Immature natural killer cell (primary cell): Measurements from ENCODE around the gene DLX5. TPM values are rescaled to one million over a fixed set of nuclear protein-coding genes. Genes with fewer than 3 reads are reported as not detected.

ENCODE experiments used
- DNase-seq, 3 donors: peaks; one replicate each; pipeline ENCODE4 v3.0.0; 2022; ENCODE audit warnings: mixed read lengths in 1 of 3
- H3K27ac Mint-ChIP-seq, 6 donors: one replicate each; pipeline ENCODE4 v1.8.0; 2020; ENCODE audit warnings: mixed read lengths in 6 of 6, mild to moderate bottlenecking in 5 of 6, inconsistent platforms in 4 of 6, moderate library complexity in 3 of 6
- H3K27me3 Mint-ChIP-seq, 3 donors: one replicate each; pipeline ENCODE4 v1.8.0; 2020 to 2021; ENCODE audit warnings: low read depth in 3 of 3, mild to moderate bottlenecking in 3 of 3, mixed read lengths in 3 of 3, moderate library complexity in 3 of 3, inconsistent platforms in 1 of 3
- H3K36me3 Mint-ChIP-seq, 3 donors: one replicate each; pipeline ENCODE4 v1.8.0; 2020; ENCODE audit warnings: mixed read lengths in 3 of 3, inconsistent platforms in 2 of 3, mild to moderate bottlenecking in 2 of 3
- H3K4me1 Mint-ChIP-seq, 2 donors: one replicate each; pipeline ENCODE4 v1.8.0; 2020; ENCODE audit warnings: inconsistent platforms in 2 of 2, mild to moderate bottlenecking in 2 of 2, mixed read lengths in 2 of 2, moderate library complexity in 1 of 2
- H3K4me3 Mint-ChIP-seq, 5 donors: one replicate each; pipeline ENCODE4 v1.8.0; 2020; ENCODE audit warnings: mild to moderate bottlenecking in 5 of 5, mixed read lengths in 5 of 5, inconsistent platforms in 3 of 5, moderate library complexity in 3 of 5
- H3K9me3 Mint-ChIP-seq, 6 donors: one replicate each; pipeline ENCODE4 v1.8.0; 2020; ENCODE audit warnings: mild to moderate bottlenecking in 6 of 6, mixed read lengths in 6 of 6, inconsistent platforms in 4 of 6, moderate library complexity in 3 of 6
- polyA plus RNA-seq, 3 donors: library from polyadenylated mRNA; unstranded; fragments of 300-500 nt; fragmentation: Illumina TruSeq; gene quantifications; one replicate each; pipeline ENCODE4 v1.2.3, GENCODE V29; 2021

DLX5 gene
- polyA plus RNA-seq, 3 donors from 2014 or later: not detected

GRCh38 chr7:97022491-97023306, 1.9 kb downstream of the DLX5 start:
- peaks cover 54 to 62% (median 61%) of the 10 kb centered on the region in 3 donors for H3K27me3 Mint-ChIP-seq
- peaks cover 0 to 2% (median 0%) of the 10 kb centered on the region in 6 donors for H3K9me3 Mint-ChIP-seq
- peaks cover 0 to 4% (median 0%) of the 10 kb centered on the region in 3 donors for H3K36me3 Mint-ChIP-seq
- H3K4me1 Mint-ChIP-seq: peaks cover 34 to 46% of the 10 kb centered on the region in 2 donors
- DNase-seq: no peak
- H3K27ac Mint-ChIP-seq: peak overlapping the region in 1 of 6 donors; percentile 18
- peak overlapping the region in 1 of 5 donors; percentile 51 for H3K4me3 Mint-ChIP-seq

GRCh38 chr7:97021747-97022490, 2.7 kb downstream of the DLX5 start:
- Mint-ChIP-seq H3K9me3 (peaks cover 0 to 2% (median 0%) of the 10 kb centered on the region in 6 donors), H3K36me3 (peaks cover 0 to 4% (median 0%) of the 10 kb centered on the region in 3 donors), H3K27ac (no peak overlapping the region), H3K4me3 (peak overlapping the region in 2 of 5 donors; percentile 11 to 51), H3K4me1 (peaks cover 26 to 39% of the 10 kb centered on the region in 2 donors), H3K27me3 (peaks cover 50 to 62% (median 60%) of the 10 kb centered on the region in 3 donors)
- DNase-seq: no peak

GRCh38 chr7:97020996-97021746, 3.5 kb downstream of the DLX5 start:
- Mint-ChIP-seq H3K27ac (no peak overlapping the region), H3K9me3 (peaks cover 0 to 2% (median 0%) of the 10 kb centered on the region in 6 donors), H3K4me3 (no peak overlapping the region), H3K36me3 (peaks cover 0 to 4% (median 0%) of the 10 kb centered on the region in 3 donors), H3K4me1 (peaks cover 20 to 31% of the 10 kb centered on the region in 2 donors), H3K27me3 (peaks cover 49 to 58% (median 56%) of the 10 kb centered on the region in 3 donors)
- DNase-seq: no peak

GRCh38 chr7:97020601-97020995, 4.0 kb downstream of the DLX5 start:
- H3K4me1 Mint-ChIP-seq: peaks cover 16 to 25% of the 10 kb centered on the region in 2 donors
- no peak overlapping the region for H3K27ac Mint-ChIP-seq
- H3K27me3 Mint-ChIP-seq: peaks cover 44 to 56% (median 54%) of the 10 kb centered on the region in 3 donors
- peaks cover 0 to 4% (median 0%) of the 10 kb centered on the region in 3 donors for H3K36me3 Mint-ChIP-seq
- DNase-seq: no peak
- H3K9me3 Mint-ChIP-seq: peaks cover 0 to 4% (median under 1%) of the 10 kb centered on the region in 6 donors
- H3K4me3 Mint-ChIP-seq: peak overlapping the region in 1 of 5 donors; percentile 20

DNA sequence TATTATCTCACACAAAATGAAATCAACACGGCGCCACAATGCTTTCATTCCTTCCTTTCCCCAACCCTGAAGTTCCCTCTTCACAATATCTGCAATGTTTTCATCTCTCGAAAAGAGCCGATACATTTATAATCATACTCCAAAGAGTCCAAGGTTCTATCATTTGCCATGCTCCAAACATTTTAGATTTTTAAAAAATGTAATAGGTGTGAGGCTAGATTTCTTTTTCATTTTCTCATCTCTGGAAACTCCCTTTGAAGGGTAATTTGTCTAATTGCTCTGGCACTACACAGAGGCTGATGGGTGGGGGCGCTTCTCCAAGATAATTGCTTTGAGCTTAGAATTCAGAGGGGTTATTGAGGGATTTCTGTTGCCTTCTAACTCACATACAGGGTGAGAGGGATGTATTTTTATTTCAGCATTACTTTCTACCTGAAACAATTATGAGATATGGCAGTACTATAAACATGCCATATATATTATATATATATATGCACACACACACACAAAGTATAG, 4.9 kb downstream of the DLX5 start:
- Mint-ChIP-seq H3K27me3 (peaks cover 48 to 52% (median 50%) of the 10 kb centered on the region in 3 donors), H3K4me3 (no peak overlapping the region), H3K27ac (no peak overlapping the region), H3K4me1 (peaks cover 12 to 24% of the 10 kb centered on the region in 2 donors), H3K9me3 (peaks cover 0 to 4% (median 2%) of the 10 kb centered on the region in 6 donors), H3K36me3 (peaks cover 0 to 4% (median 0%) of the 10 kb centered on the region in 3 donors)
- DNase-seq: no peak

DNA sequence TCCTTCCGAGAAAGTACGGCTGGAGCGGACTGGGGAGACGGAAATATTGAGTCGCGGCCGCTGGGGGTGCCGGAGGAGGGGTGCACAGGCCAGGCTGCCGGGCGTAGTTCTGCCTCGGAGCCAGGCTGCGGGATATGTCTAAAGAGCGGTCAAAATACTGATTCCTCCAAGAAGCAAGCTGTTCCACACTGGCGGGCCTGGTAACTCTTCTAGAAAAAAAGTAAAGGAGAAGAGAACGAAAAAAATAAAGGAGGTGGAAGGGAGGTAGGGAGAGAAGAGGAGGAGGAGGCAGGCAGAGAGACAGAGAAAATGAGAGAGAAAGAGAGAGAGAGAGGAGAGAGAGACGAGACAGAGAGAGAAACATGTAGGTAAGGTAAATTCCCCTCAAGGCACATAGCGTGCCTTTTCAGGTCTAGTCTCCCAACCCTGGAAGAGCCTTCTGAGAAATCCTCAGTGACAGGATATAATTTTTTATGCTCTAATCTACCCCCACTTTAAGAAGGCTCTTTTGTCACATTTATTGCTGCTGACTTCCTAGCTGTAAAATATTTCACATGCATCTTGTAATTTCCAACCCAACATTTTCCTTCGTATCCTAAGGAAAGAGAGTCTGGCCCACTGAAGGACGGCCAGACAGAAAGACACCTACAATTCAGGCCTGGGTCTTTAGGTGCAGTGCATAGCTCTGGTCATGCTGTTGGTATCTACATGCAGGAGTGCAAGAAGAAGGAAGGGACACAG, 5.7 kb downstream of the DLX5 start:
- Mint-ChIP-seq H3K4me3 (no peak overlapping the region), H3K36me3 (peaks cover 0 to 4% (median 0%) of the 10 kb centered on the region in 3 donors), H3K9me3 (peaks cover 0 to 12% (median 2%) of the 10 kb centered on the region in 6 donors), H3K27ac (no peak overlapping the region), H3K4me1 (peaks cover 7 to 18% of the 10 kb centered on the region in 2 donors), H3K27me3 (peaks cover 43 to 54% (median 45%) of the 10 kb centered on the region in 3 donors)
- no peak for DNase-seq

DNA sequence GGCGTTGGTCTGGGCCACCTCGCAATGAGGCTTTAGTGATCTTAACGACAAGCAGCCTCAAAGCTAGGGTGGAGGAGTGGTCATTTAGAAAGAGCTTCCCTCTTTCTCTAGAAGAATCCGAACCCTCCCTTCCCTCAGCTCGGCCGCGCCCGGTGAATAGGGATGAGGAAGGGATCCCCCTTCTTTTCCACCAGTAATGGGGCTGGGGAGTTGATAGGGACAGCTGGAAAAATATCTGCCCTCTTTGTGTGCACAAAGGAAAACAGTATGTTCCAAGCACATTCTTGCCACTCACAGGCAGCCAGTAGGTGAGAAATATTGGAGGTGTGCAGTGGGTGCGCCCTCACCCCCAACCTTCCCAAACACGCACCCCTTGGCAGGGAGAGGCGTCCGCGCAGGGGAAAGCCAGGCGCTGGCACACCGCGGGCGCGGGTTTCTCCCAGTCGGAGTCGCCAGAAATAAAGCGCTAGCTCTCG, 6.5 kb downstream of the DLX5 start:
- H3K36me3 Mint-ChIP-seq: peaks cover 0 to 4% (median 0%) of the 10 kb centered on the region in 3 donors
- peaks cover 7 to 17% of the 10 kb centered on the region in 2 donors for H3K4me1 Mint-ChIP-seq
- peaks cover 0 to 18% (median 3%) of the 10 kb centered on the region in 6 donors for H3K9me3 Mint-ChIP-seq
- no peak for DNase-seq
- no peak overlapping the region for H3K4me3 Mint-ChIP-seq
- H3K27ac Mint-ChIP-seq: no peak overlapping the region
- peaks cover 39 to 58% (median 40%) of the 10 kb centered on the region in 3 donors for H3K27me3 Mint-ChIP-seq

- peaks cover 7 to 13% of the 10 kb centered on the region in 2 donors for H3K4me1 Mint-ChIP-seq
- peaks cover 0 to 18% (median 3%) of the 10 kb centered on the region in 6 donors for H3K9me3 Mint-ChIP-seq
- H3K4me3 Mint-ChIP-seq: peak overlapping the region in 1 of 5 donors; percentile 17
- no peak overlapping the region for H3K27ac Mint-ChIP-seq
- H3K27me3 Mint-ChIP-seq: peaks cover 35 to 56% (median 41%) of the 10 kb centered on the region in 3 donors
- no peak for DNase-seq
- peaks cover 0 to 4% (median 0%) of the 10 kb centered on the region in 3 donors for H3K36me3 Mint-ChIP-seq
These were observed 7.2 kb downstream of the DLX5 start for GRCh38 chr7:97017192-97018125.

- peaks cover 0 to 4% (median 0%) of the 10 kb centered on the region in 3 donors for H3K36me3 Mint-ChIP-seq
- H3K27me3 Mint-ChIP-seq: peaks cover 41 to 57% (median 42%) of the 10 kb centered on the region in 3 donors
- no peak overlapping the region for H3K27ac Mint-ChIP-seq
- H3K4me3 Mint-ChIP-seq: peak overlapping the region in 1 of 5 donors; percentile 17
- H3K4me1 Mint-ChIP-seq: peaks cover 3 to 6% of the 10 kb centered on the region in 2 donors
- DNase-seq: no peak
- H3K9me3 Mint-ChIP-seq: peaks cover 2 to 25% (median 5%) of the 10 kb centered on the region in 6 donors
These were observed 8.0 kb downstream of the DLX5 start for GRCh38 chr7:97016381-97017191.

GRCh38 chr7:97015756-97016380, 8.8 kb downstream of the DLX5 start:
- Mint-ChIP-seq H3K36me3 (peaks cover 0 to 8% (median 0%) of the 10 kb centered on the region in 3 donors), H3K27me3 (peaks cover 44 to 64% (median 44%) of the 10 kb centered on the region in 3 donors), H3K27ac (no peak overlapping the region), H3K4me1 (peaks cover 3 to 6% of the 10 kb centered on the region in 2 donors), H3K9me3 (peaks cover 2 to 32% (median 7%) of the 10 kb centered on the region in 6 donors), H3K4me3 (no peak overlapping the region)
- DNase-seq: no peak
